HG03442 (cell line): ENCODE measurements around the gene GALT.

Source experiments
- ATAC-seq: cut with Tn5 transposase; IDR thresholded peaks from one replicate; pipeline ENCODE4 v1.9.1; 2021; ENCODE audit warnings: mild to moderate bottlenecking, moderate library complexity; ENCODE audit not compliant: unreplicated experiment

GALT gene

DNA sequence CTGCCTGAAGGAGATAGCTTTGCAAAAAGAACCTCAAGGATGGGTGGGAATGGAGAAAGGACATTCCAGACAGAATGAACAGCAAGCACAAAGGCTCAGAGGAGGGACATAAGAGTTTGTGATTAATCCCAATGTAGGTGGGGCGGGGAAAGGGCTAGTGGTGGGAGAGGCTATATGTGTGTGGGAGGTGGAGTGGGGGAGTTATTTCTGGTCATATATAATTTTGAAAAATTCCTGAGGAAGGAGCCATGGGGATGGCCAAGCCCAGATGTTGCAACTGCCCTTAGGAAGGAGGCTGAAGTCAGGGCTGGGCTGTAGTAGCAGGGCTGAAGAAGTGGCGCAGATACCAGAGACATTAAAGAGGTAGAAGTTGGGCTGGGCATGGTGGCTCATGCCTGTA lies 29.4 kb downstream of the GALT start:
- ATAC-seq = no peak

DNA sequence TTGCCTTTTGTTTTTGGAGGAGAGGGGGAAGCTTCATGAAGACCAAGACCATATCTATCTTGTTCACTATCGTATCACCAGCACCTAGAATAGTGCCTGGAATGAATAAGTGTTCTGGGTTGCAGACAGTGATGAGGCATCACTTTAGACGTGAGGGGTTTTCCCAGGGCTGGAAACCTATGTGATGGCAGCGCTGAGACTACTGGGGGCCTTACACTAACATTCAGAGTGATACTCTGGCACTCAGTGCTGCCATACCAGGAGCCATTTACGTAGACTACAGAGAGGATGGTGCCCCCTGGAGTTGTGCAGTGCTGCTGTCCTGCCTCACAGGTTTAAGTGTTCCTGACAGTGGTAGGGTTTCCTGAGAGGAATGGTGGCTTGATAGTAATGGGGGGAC lies 37.7 kb downstream of the GALT start:
- ATAC-seq = no peak

DNA sequence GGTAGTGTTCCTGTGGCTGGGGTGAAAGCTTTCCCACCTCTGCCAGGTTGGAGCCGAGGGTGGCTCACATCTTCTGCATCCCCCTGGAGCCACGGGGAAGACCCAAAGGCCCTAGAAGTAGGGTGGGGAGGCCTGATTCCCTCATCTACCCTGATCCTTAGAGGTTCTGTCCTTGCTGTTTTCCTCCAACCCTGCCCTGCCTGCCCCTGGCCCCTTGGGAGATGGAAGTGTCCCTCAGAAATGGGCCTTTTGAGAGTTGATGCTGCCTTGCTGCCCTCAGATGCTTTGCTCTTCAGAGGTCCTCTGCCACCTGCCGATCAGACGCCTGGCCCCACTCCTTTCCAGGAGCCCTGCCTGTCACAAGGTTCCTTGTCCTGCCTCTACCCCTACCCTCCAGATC lies 38.3 kb downstream of the GALT start:
- no peak for ATAC-seq

DNA sequence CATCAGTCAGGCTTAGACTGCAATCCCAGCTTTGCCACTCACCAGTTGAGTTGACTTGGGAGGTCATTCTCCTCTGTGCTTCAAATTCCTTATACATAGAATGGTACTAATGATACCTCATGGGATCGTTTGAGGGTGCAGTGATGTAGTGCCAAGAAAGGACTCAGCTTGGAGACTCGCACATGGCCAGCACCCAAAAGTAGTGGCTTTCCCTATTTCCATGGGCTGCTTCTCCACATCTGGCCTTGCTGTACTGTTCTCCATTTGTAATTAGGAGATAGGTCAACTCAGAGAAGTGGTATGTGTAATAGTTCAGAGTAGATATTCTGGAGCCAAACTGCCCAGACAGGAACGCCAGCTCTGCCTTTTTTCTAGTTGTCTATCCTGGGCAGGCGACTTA lies 39.1 kb downstream of the GALT start:
- no peak for ATAC-seq

DNA sequence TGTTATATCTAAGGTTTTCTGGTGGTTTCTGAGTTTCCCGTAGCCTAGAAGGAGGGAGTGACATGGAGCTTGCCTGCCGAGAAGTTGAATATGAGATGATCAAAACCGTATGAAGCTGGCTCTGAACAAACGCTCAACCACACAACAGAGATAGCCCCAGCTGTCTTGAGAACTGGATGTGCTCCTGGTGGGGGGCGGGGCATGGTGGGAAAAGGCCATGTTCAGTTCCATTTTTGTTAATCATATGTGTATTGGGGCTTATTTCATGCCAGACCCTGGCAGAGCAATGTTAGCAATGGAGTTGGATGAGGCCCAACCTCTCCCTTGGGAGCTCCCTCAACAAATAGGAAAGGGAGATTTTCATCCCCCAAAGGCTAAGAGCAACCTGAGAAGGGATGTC lies 39.8 kb downstream of the GALT start:
- no peak for ATAC-seq

DNA sequence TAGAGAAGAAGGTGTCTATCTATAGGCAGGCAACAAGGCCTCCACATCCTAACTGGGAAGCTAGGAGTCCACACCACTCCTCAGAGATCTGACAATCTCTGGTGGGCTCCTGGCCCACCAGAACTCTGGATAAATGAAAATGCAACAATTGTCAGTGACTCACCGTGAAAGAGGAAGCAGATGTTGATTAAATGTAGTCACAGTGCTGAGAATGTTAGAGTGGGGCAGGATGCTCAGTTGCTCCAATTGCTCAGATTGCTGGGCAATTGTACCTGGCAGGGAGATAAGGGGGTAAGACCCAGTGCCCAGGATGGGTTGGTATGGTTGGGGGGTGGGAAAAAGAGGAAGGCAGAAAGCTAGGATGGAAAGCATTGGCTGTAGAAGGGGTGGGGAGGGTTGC lies 40.3 kb downstream of the GALT start:
- no peak for ATAC-seq

DNA sequence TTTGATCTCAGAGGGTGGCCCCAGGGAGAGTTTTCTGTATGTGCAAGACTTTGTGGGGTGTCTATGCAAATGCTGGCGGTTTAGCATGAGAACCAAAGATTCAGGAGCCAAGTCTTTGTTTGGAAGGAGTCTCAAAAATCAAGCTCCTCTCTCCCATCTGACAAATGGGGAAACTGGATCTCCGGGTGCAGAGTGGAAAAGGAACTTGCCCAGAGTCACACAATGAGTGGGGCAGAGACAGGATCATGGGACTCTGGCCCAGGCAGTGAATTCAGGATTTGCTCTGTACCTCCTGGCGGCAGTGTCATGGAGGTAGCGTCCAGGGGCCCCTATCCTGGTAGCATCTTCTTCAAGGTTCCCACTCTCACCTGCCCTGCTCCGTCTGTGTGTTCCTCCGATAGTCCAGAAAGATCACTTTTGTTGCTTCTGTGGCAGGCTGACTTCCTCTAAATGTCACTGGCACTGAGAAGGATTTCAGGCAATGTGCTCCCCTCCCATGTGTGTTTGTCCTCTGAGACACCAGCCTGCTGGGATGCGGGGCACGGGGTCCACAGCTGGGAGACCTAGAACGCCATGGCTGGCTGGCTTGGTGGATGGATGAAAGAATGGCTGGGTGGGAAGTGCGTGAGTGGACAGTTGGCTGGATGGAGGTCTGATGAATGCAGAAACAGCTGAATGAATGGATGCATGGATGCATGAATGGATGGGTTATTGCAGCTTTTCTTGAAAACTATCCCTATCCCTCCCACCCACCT lies 41.0 kb downstream of the GALT start:
- ATAC-seq = no peak

DNA sequence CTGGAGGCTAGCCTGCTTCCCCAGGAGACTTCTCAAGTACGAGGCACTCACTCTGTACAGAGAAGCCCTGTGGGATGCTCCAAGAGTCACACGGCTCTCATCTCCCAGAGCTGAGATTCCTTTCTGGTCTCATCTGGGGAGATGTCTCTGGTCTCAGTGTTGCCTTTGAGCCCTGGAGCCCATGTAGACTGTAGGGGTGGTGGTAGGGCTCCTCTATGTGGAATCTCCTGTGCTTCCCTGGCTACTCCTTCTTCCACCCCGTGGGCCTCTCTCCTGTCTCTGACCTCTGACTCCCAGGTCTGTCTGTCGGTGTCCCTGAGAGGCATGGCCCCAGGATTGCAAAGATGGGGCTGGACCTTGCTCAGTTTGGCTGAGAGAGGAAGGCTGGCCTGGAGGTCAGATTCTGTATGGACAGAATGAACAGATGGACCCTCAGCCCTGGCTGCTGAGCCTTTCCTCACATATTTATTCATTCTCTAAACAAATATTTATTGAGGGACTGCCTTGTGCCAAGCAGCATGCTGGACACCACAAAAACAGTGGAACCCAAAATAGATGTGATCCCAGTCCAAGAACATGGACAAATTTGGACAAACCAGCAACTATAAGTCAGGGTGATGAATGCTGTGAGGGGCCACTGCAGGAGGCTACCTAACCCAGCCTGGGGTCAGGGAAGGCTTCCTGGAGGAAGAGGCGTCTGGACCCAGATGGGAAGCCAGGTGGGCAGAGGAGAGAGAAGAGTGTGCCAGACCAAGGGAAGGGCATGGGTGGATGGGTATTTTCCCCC lies 42.0 kb downstream of the GALT start:
- ATAC-seq = no peak

DNA sequence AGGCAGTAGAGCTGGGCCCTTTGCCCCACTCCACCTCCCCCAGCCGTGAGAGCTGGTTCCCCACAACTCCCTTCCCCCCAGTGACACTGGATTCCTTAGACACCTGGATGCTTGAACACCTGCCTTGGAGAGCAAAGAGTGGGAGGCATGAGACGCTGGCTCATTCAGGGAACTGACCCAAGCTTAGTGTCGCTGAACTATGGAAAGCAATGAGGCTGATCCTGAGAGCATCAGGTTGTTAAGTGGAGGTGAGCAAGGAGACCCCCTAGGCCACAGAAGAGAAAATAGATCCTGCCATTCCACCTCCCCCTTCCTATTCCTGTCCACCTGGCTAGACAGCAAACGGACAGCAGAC lies 42.6 kb downstream of the GALT start:
- ATAC-seq = no peak

DNA sequence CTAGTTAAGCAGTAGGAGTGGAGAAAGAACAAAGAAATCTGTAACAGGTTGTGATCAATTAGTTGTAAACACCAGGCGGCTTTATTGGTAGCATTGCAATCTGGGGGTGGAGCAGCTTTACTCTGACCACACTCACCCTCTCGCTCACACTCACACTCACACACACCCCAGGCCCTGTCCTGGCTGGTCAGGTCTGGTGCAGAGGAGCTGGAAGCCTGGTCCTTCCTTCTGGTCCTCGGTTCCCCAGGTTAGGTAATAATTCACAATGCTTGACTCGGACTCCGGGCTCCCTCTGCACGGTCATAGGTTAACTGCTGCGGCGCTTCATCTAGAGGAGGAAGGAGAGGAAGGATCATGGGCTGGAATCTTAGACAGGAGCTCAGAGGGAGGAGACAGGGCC lies 43.0 kb downstream of the GALT start:
- ATAC-seq = no peak

DNA sequence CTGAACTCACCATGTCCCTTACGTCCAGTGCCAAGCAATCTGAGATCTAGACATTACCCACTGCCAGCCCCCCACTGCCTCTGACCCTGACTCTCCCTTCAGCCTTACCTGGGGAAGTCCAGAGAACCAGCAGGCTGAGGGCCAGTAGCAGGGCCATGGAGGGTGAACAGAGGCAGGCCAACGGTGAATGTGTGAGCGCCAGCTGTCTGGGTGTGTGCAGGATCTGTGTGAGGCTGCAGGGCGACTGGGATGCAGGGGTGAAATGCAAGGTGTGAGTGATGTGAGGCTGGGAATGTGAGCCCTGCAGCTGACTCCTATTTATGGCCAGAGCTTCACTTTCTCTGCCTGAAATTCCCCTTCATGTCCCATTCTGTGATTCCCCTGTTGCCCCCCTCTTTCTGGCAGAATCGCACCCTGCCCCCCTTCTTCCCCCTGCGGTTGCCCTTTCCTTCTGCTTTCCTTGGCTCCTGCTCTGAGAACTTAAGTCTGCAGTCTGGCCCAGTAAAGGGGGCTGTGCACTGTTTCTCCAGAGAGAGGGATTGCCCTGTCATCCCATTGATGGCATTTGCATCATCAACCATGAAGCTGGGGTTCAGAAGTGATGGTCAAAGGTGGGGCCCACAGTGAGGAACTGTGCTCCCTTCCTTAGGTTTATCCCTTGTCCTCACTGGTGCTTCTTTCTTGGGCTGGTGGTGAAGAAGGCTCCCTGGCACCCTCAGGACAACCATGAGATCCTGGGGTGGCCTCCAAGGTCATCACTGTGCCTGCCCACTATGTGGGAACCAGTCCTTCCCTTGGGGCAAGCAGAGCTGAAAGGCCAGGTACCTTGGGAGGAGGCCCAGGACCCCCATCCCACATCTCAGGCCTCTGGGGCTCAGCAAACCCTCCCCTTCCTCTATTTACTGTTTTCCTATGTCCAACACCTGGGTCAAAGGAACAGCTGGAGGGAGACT lies 44.8 kb downstream of the GALT start, which contains the start of gene CCL19:
TSS of gene CCL19 (minus strand) at position 294 of the 953 bp plus-strand sequence. CDS start at position 157, 137 bp downstream.
- no peak for ATAC-seq

DNA sequence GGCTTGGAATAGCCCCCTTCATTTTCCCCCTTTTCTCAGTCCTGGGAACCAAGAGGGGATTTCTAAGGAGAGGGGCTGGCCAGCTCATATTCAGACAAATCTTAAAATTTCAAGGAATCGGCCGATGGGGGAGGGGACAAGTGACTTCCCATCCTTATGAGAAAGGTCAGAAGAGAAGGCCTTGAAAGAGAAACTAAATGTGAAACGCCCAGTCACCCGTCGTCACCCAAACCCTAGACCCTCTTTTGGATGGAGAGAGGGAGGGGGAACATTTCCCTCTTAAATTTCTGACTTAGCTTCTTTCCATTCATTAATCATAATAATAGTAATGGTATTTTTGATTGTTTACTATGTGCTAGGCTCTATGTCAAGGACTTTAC lies 45.5 kb downstream of the GALT start:
- no peak for ATAC-seq

DNA sequence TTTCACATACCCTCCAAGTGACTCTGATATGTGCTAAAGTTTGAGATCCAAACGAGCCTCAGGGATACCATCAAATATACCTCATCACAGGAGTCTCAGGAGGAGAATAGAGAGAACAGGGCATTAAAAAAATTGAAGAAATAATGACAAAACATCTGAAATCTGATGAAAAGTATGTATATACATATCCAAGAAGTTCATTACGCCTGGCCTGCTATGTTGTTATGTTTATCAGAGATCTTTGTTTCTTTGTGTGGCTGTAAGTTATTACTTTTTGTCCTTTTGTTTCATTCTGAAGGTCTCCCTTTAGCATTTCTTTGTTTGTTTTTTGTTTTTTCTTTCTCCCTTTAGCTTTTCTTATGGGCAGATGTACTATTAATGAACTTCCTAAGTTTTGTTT lies 47.1 kb downstream of the GALT start:
- no peak for ATAC-seq

DNA sequence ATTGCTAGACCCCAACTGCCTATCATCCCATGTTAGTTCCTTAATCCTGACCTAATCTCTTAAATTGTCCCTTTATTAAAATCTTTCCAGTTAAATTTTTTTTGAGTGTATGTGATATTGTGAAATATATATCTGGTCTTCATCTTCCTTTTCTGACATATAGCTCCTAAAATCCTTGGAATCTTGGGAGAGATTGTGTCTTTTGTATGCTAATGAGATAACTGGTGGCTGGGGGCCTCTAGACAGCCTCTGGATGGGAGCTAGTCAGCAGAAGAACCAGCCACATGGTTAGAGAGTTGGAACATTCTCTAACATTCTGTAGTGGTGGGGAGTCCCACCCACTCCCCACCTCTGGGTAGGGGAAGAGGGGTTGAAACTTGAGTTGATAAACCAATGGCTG lies 48.3 kb downstream of the GALT start:
- ATAC-seq = no peak
